IMR-90 (cell line): ENCODE measurements around the gene PLXNA4. TPM values are rescaled to one million over a fixed set of nuclear protein-coding genes. Genes with fewer than 3 reads are reported as not detected.
A peak's percentile ranks its signal among the peaks of the same experiment; 100 is the strongest.

Source experiments
- ATAC-seq: fragments of 200-7000 bp; cut with Tn5 transposase; 2 replicates; pipeline ENCODE4 v1.9.1; 2020; ENCODE audit warnings: low read depth, mild to moderate bottlenecking, moderate library complexity
- BruUV-seq: library from RNA; stranded (reverse); fragments of 400-500 nt; replicated peaks from 2 replicates; lab custom pipeline; 2021; lab: Mats Ljungman, UMichigan
- CTCF ChIA-PET: fragments of 300-600 bp; formaldehyde crosslinking; extraction: SDS; loops from one replicate; lab custom pipeline; 2021; ENCODE audit warnings: antibody characterized with exemption; lab: Yijun Ruan, JAX
- POLR2A ChIA-PET: fragments of 300-600 bp; sonication (Branson Sonifier 250); formaldehyde crosslinking; loops from one replicate; lab custom pipeline; 2022; ENCODE audit warnings: antibody characterized with exemption; ENCODE audit not compliant: unreplicated experiment; lab: Charles Lee
- DNase-seq: peaks from one replicate; pipeline ENCODE4 v3.0.0; 2013
- H2AFZ ChIP-seq: replicated peaks from 2 replicates; pipeline ENCODE3; 2013; ENCODE audit warnings: low read length, mild to moderate bottlenecking; ENCODE audit not compliant: poor library complexity
- H2AK5ac ChIP-seq: 2 replicates; pipeline ENCODE4 v1.6.1; 2013; ENCODE audit warnings: low read depth, low read length, inconsistent platforms
- H2AK9ac ChIP-seq: replicated peaks from 2 replicates; pipeline ENCODE3; 2013; ENCODE audit warnings: mild to moderate bottlenecking, low read depth, low read length, moderate library complexity; ENCODE audit not compliant: poor library complexity
- H2BK120ac ChIP-seq: 2 replicates; pipeline ENCODE4 v1.6.1; 2013; ENCODE audit warnings: low read depth, low read length, inconsistent platforms
- H2BK15ac ChIP-seq: 3 replicates; pipeline ENCODE4 v1.6.1; 2013; ENCODE audit warnings: low read depth, low read length, inconsistent platforms
- H2BK20ac ChIP-seq: 2 replicates; pipeline ENCODE4 v1.6.1; 2013; ENCODE audit warnings: low read depth, mild to moderate bottlenecking, inconsistent platforms, low read length, moderate library complexity
- H2BK5ac ChIP-seq: 2 replicates; pipeline ENCODE4 v1.6.1; 2013; ENCODE audit warnings: mild to moderate bottlenecking, low read depth, low read length, inconsistent platforms; ENCODE audit not compliant: poor library complexity, severe bottlenecking
- H3K14ac ChIP-seq: replicated peaks from 2 replicates; pipeline ENCODE4 v1.6.1; 2013; ENCODE audit warnings: low read depth, low read length, inconsistent platforms
- H3K18ac ChIP-seq: 2 replicates; pipeline ENCODE4 v1.6.1; 2013; ENCODE audit warnings: low read depth, low read length, control low read depth
- H3K23ac ChIP-seq: 2 replicates; pipeline ENCODE4 v1.6.1; 2013; ENCODE audit warnings: low read depth, low read length, inconsistent platforms
- H3K27ac ChIP-seq: 2 replicates; pipeline ENCODE4 v1.5.1; 2013; ENCODE audit warnings: mild to moderate bottlenecking, control low read depth, low read length; ENCODE audit not compliant: insufficient read depth
- H3K27me3 ChIP-seq: 2 replicates; pipeline ENCODE4 v1.6.1; 2013; ENCODE audit warnings: low read length; ENCODE audit not compliant: control insufficient read depth, insufficient read depth
- H3K36me3 ChIP-seq: 2 replicates; pipeline ENCODE4 v1.6.1; 2013; ENCODE audit warnings: low read length, mixed read lengths; ENCODE audit not compliant: control insufficient read depth, insufficient read depth
- H3K4ac ChIP-seq: 2 replicates; pipeline ENCODE4 v1.6.1; 2013; ENCODE audit warnings: low read depth, low read length, inconsistent platforms
- H3K4me1 ChIP-seq: 2 replicates; pipeline ENCODE4 v1.6.1; 2013; ENCODE audit warnings: low read length, mixed read lengths; ENCODE audit not compliant: control insufficient read depth, insufficient read depth
- H3K4me2 ChIP-seq: 2 replicates; pipeline ENCODE4 v1.6.1; 2013; ENCODE audit warnings: low read depth, mild to moderate bottlenecking, control low read depth, low read length, moderate library complexity
- H3K4me3 ChIP-seq: 2 replicates; pipeline ENCODE4 v1.5.1; 2013; ENCODE audit warnings: low read depth, mild to moderate bottlenecking, control low read depth, low read length, moderate library complexity; ENCODE audit not compliant: insufficient read depth
- H3K56ac ChIP-seq: 2 replicates; pipeline ENCODE4 v1.6.1; 2013; ENCODE audit warnings: low read length, inconsistent platforms; ENCODE audit not compliant: insufficient read depth; ENCODE audit errors: extremely low read depth
- H3K79me1 ChIP-seq, 2 experiments: 2 replicates each; pipeline ENCODE4 v1.6.1; 2013; ENCODE audit warnings: low read length in 2 of 2, inconsistent platforms in 1 of 2, low read depth in 1 of 2
- H3K9ac ChIP-seq: 2 replicates; pipeline ENCODE4 v1.6.1; 2013; ENCODE audit warnings: low read depth, low read length, control low read depth
- H3K9me1 ChIP-seq: 2 replicates; pipeline ENCODE4 v1.6.1; 2013; ENCODE audit warnings: low read length, inconsistent platforms; ENCODE audit not compliant: insufficient read depth
- H3K9me3 ChIP-seq: 2 replicates; pipeline ENCODE4 v1.6.1; 2013; ENCODE audit warnings: low read length; ENCODE audit not compliant: control insufficient read depth, insufficient read depth
- H4K20me1 ChIP-seq: 2 replicates; pipeline ENCODE4 v1.6.1; 2013; ENCODE audit warnings: low read length, inconsistent platforms; ENCODE audit not compliant: insufficient read depth
- H4K5ac ChIP-seq: 2 replicates; pipeline ENCODE4 v1.6.1; 2013; ENCODE audit warnings: mild to moderate bottlenecking, low read depth, low read length, control low read depth
- H4K8ac ChIP-seq, 2 experiments: 2 replicates each; pipeline ENCODE4 v1.6.1; 2013; ENCODE audit warnings: low read depth in 2 of 2, low read length in 2 of 2, control low read depth in 1 of 2, inconsistent platforms in 1 of 2
- H4K91ac ChIP-seq: 2 replicates; pipeline ENCODE4 v1.6.1; 2013; ENCODE audit warnings: low read depth, low read length, inconsistent platforms; ENCODE audit not compliant: insufficient read depth
- BHLHE40 ChIP-seq: fragments of 150-350 bp; IDR thresholded peaks from 2 replicates; pipeline ENCODE4 v1.6.1; 2016; ENCODE audit warnings: mild to moderate bottlenecking, low read depth, low read length
- CEBPB ChIP-seq: IDR thresholded peaks from 2 replicates; pipeline ENCODE4 v1.6.1; 2012; ENCODE audit warnings: low read depth, low read length, improper control_type of control experiment
- NFE2L2 ChIP-seq: fragments of 150-350 bp; IDR thresholded peaks from 2 replicates; pipeline ENCODE4 v1.6.1; 2016; ENCODE audit warnings: low read depth, mild to moderate bottlenecking, low read length
- POLR2A ChIP-seq: IDR thresholded peaks from 2 replicates; pipeline ENCODE4 v1.6.1; 2012; ENCODE audit warnings: mild to moderate bottlenecking, low read depth, low read length
- SMC3 ChIP-seq: fragments of 150-350 bp; IDR thresholded peaks from 2 replicates; pipeline ENCODE4 v1.6.1; 2016; ENCODE audit warnings: low read depth, mild to moderate bottlenecking, antibody characterized with exemption, low read length, moderate library complexity
- WGBS, 2 experiments: methylation state at CpG; one replicate each; pipeline versions ENCODE4 v1.1.5 to v1.1.7; 2013; ENCODE audit warnings: missing lambda C conversion rate in 2 of 2; ENCODE audit not compliant: insufficient read length in 1 of 2; ENCODE audit errors: extremely low coverage in 2 of 2; 5-methylcytosine and 5-hydroxymethylcytosine counted together
- dilution Hi-C: fragments of 300-500 bp; cut with HindIII; formaldehyde crosslinking; loops from one replicate; pipeline ENCODE4 v1.14.3; 2018; ENCODE audit warnings: low sequenced_read_pairs; ENCODE audit not compliant: unreplicated experiment
- in situ Hi-C: fragments of 300-500 bp; cut with MboI; formaldehyde crosslinking; loops from 3 replicates; pipeline ENCODE4 v1.14.3; 2019; ENCODE audit warnings: low sequenced_read_pairs, inconsistent platforms, mixed read lengths
- intact Hi-C: fragments of 100-400 bp; cut with micrococcal nuclease; formaldehyde crosslinking; loops from 2 replicates; pipeline ENCODE4 v1.10.0; 2022
- polyA plus RNA-seq, 3 experiments: library from polyadenylated mRNA; depleted of rRNA; stranded (reverse); fragments of >200 nt; gene quantifications; 2 replicates each; pipeline ENCODE4 v1.2.3, GENCODE V29; 2012; ENCODE audit warnings: low replicate concordance in 1 of 3
- total RNA-seq: library from RNA; depleted of rRNA; stranded (reverse); fragments of >200 nt; gene quantifications from 2 replicates; pipeline ENCODE4 v1.2.3, GENCODE V29; 2012
- TF ChIP-seq, protein P1 (sequence below): fragments of 150-350 bp; IDR thresholded peaks from 2 replicates; pipeline ENCODE4 v1.6.1; 2016; ENCODE audit warnings: low read depth, mild to moderate bottlenecking, low read length, moderate library complexity, borderline replicate concordance

PLXNA4 gene
- total and polyA plus RNA-seq, 2 of the 4 experiments (the other 2 are of a cell fraction) = under 0.01 TPM

DNA sequence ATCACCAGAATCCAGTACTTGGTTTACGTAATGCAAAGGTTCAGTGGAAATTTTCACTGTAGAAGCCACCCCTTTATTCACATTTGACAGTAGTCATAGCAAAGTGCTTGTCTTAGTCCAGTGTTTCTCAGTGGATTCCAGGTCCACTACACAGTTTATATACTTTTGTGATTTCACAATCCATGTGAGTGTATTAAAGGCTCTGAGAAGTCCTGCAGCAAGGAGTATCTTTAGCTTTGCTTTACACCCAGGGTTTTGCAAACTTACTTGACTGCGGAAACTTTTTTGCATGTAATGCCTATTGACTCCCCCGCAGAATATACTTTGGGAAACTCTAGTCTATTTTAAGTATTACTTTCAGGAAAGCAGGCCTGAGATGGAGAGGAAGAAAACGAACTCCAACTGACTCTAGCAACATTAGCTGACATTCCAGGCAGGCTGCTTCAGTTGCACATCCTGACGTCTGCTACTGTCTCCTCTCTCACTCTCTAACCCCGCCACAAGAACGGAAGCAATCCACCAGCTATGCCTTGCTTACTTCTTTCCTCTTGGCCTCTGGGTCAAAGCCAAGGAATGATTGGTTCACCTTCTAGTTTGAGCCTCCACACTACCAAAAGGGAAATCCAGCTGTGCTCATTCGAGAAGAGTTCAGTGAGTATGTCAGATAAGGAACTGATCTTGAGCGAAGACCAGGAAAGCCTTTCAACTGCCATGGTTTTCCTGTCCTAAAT, 6.2 kb downstream of the PLXNA4 start:
- H2BK15ac ChIP-seq = no peak overlapping the region
- in situ Hi-C loops (loop anchor here (10.0 kb wide), 1 partner anchor 245 kb away; no protein-coding TSS in a partner anchor), intact Hi-C loops (no loop called here), dilution Hi-C loops (no loop called here)
- no peaks in the 10 kb centered on the region for H3K79me1 ChIP-seq
- no peak overlapping the region for H3K23ac ChIP-seq
- no CpG with 5 or more reads among the region's 9 CpGs for WGBS, 2 experiments
- H3K27ac ChIP-seq = no peak overlapping the region
- no TSS peak for BruUV-seq
- H4K20me1 ChIP-seq = no peaks in the 10 kb centered on the region
- DNase-seq (no peak), ATAC-seq (no peak)
- no peak overlapping the region for H2BK120ac ChIP-seq
- no peak overlapping the region for H3K4ac ChIP-seq
- H3K14ac ChIP-seq = no peak overlapping the region
- H3K56ac ChIP-seq = no peak overlapping the region
- no peak overlapping the region for H4K91ac ChIP-seq
- ChIA-PET POLR2A (no interaction called here), CTCF (no interaction called here)
- no peak overlapping the region for H2BK5ac ChIP-seq
- TF ChIP-seq BHLHE40 = no peak
- no peak for TF ChIP-seq NFE2L2
- no peak for TF ChIP-seq SMC3
- no peak for TF ChIP-seq POLR2A
- TF ChIP-seq, protein P1, sequence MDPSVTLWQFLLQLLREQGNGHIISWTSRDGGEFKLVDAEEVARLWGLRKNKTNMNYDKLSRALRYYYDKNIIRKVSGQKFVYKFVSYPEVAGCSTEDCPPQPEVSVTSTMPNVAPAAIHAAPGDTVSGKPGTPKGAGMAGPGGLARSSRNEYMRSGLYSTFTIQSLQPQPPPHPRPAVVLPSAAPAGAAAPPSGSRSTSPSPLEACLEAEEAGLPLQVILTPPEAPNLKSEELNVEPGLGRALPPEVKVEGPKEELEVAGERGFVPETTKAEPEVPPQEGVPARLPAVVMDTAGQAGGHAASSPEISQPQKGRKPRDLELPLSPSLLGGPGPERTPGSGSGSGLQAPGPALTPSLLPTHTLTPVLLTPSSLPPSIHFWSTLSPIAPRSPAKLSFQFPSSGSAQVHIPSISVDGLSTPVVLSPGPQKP = no peak
- TF ChIP-seq CEBPB = 0 out of 2 replicates have a peak, but pooled peaks have one; percentile 9
- H3K9ac ChIP-seq = no peak overlapping the region
- H4K8ac ChIP-seq = no peak overlapping the region
- H3K18ac ChIP-seq = no peak overlapping the region
- no peaks in the 10 kb centered on the region for H3K9me1 ChIP-seq
- H3K36me3 ChIP-seq = no peaks in the 10 kb centered on the region
- peaks cover 22% of the 10 kb centered on the region for H3K27me3 ChIP-seq
- no peak overlapping the region for H3K4me2 ChIP-seq
- H4K5ac ChIP-seq = no peak overlapping the region
- H3K4me3 ChIP-seq = no peak overlapping the region
- no peak overlapping the region for H2BK20ac ChIP-seq
- no peak overlapping the region for H2AK9ac ChIP-seq
- H2AK5ac ChIP-seq = no peak overlapping the region
- H3K4me1 ChIP-seq = no peaks in the 10 kb centered on the region
- no peaks in the 10 kb centered on the region for H3K9me3 ChIP-seq
- no peak overlapping the region for H2AFZ ChIP-seq
